Heart left ventricle (tissue), 13 donors: Measurements from ENCODE around the gene N4BP2.

Source experiments
- POLR2A ChIP-seq, 2 donors: fragments of 450-650 bp; IDR thresholded peaks; one replicate each; pipeline ENCODE4 v1.6.1; 2017; ENCODE audit warnings: antibody characterized with exemption in 2 of 2, mild to moderate bottlenecking in 2 of 2, moderate library complexity in 2 of 2
- TF ChIP-seq, protein P1 (sequence below), 12 donors: fragments of 200-600 bp; sonication (generic) in 4 of 12; IDR thresholded peaks; one replicate each; pipeline versions ENCODE4 v1.5.0 to v1.8.0; 2018 to 2022; ENCODE audit warnings: antibody characterized with exemption in 12 of 12, mild to moderate bottlenecking in 5 of 12
- donor health status: ischemic (EF 13 %, LVEDD 7.1; RV severe dilation, severe dysfunction).
- donor health status: DM: no; HTN: yes; CAD: no.
- donor health status: DM: no; HTN: no; CAD: no.
- donor health status: ischemic (EF 25% LVEDD 6.9; RV normal size, moderate dysfunction).
- donor health status: ischemic (EF 25% LVEDD 5.7; RV mildly dilated, moderate dysfunction).
- donor health status: ischemic (EF 35%, LVEDD 5.7; RV mildly dilated, moderate dysfunction).
- donor health status: nonischemic (EF 11% LVEDD 7.7; RV severe dilation, severe dysfunction).
- donor health status: DM: yes; HTN: yes; CAD: no.
- donor health status: PGD.
- donor health status: ischemic (EF 29% LVEDD 5.4; RV normal size, mild dysfunction).
- donor health status: nonischemic (EF 23%, LVEDD 6.1; RV moderate dilation, normal function).

DNA sequence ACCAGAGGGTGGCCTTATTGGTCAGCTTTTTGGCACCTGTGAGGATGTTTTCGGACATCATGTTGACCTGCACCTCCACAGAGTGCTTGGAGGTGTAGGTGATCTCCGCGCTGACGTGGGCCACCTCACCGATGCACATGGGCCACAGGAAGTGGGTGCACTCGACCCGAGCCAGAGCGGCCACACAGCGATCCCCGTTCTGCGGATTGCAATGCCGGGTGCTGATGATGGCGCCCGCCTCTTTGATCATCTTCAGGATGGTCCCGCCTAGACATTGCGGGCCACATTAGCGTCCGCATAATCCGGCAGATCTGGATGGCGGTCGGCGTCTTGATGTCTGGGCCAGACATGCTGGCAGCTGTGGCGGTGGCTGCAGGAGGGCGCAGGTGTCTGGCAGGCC lies 12.9 kb upstream of the N4BP2 start:
- TF ChIP-seq, protein P1, sequence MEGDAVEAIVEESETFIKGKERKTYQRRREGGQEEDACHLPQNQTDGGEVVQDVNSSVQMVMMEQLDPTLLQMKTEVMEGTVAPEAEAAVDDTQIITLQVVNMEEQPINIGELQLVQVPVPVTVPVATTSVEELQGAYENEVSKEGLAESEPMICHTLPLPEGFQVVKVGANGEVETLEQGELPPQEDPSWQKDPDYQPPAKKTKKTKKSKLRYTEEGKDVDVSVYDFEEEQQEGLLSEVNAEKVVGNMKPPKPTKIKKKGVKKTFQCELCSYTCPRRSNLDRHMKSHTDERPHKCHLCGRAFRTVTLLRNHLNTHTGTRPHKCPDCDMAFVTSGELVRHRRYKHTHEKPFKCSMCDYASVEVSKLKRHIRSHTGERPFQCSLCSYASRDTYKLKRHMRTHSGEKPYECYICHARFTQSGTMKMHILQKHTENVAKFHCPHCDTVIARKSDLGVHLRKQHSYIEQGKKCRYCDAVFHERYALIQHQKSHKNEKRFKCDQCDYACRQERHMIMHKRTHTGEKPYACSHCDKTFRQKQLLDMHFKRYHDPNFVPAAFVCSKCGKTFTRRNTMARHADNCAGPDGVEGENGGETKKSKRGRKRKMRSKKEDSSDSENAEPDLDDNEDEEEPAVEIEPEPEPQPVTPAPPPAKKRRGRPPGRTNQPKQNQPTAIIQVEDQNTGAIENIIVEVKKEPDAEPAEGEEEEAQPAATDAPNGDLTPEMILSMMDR (IDR thresholded peaks at IDR 0.05), result no peak
- no peak for TF ChIP-seq POLR2A (IDR thresholded peaks at IDR 0.05)
